ENCODE measurements around the gene DLGAP4. TPM values are rescaled to one million over a fixed set of nuclear protein-coding genes. Genes with fewer than 3 reads are reported as not detected.
A peak's percentile ranks its signal among the peaks of the same experiment; 100 is the strongest.

DLGAP4 gene
- total and polyA plus RNA-seq, 2 of the 13 experiments (the other 11 are each of a cell fraction or from before 2014, with no cell fraction given), result 15.2 to 26.7 TPM

DNA sequence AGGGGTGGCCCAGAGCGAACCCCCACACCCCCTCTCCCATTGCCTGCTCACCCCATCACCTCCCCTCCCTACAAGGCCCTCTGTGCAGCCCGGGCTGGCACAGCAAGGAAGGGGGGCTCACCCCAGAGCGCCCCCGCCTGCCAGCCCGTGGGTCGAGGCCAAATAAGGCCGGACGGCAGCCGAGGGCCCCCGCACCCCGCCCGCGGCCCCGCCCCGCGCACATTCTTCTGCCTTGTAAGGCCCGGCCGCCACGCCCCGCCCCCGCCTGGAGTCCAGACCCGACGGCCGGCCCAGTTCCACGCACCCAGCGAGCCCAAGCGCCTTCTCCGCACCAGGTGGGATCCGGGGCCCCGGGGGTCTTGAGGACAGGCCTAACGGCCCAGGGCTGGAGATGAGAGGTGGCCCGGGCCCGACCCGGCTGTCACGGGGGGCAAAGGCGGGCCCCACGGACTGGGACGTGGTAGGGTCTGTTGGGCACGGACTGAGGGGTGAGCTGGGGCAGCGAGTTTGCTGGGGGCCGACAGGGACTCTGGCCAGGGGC lies 235.2 kb downstream of the DLGAP4 start, which contains the start of gene MYL9 (continued):
- TF ChIP-seq, protein P1, sequence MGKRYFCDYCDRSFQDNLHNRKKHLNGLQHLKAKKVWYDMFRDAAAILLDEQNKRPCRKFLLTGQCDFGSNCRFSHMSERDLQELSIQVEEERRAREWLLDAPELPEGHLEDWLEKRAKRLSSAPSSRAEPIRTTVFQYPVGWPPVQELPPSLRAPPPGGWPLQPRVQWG (CRISPR knock-in tag; IDR thresholded peaks at IDR 0.05; ENCODE audit: borderline replicate concordance, low read depth), result no peak
- no peak for TF ChIP-seq WIZ (CRISPR knock-in tag; IDR thresholded peaks at IDR 0.05)
- no peak for TF ChIP-seq IKZF4 (CRISPR knock-in tag; IDR thresholded peaks at IDR 0.05; ENCODE audit: borderline replicate concordance, low read depth, not compliant biosample characterization)
- no peak for TF ChIP-seq CCDC6 (CRISPR knock-in tag; IDR thresholded peaks at IDR 0.05)
- TF ChIP-seq ARNT (IDR thresholded peaks at IDR 0.05), result no peak
- TF ChIP-seq, protein P2, sequence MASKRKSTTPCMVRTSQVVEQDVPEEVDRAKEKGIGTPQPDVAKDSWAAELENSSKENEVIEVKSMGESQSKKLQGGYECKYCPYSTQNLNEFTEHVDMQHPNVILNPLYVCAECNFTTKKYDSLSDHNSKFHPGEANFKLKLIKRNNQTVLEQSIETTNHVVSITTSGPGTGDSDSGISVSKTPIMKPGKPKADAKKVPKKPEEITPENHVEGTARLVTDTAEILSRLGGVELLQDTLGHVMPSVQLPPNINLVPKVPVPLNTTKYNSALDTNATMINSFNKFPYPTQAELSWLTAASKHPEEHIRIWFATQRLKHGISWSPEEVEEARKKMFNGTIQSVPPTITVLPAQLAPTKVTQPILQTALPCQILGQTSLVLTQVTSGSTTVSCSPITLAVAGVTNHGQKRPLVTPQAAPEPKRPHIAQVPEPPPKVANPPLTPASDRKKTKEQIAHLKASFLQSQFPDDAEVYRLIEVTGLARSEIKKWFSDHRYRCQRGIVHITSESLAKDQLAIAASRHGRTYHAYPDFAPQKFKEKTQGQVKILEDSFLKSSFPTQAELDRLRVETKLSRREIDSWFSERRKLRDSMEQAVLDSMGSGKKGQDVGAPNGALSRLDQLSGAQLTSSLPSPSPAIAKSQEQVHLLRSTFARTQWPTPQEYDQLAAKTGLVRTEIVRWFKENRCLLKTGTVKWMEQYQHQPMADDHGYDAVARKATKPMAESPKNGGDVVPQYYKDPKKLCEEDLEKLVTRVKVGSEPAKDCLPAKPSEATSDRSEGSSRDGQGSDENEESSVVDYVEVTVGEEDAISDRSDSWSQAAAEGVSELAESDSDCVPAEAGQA (IDR thresholded peaks at IDR 0.05; ENCODE audit: low read depth), result no peak
- TF ChIP-seq, protein P2 (CRISPR knock-in tag; IDR thresholded peaks at IDR 0.05; ENCODE audit: borderline replicate concordance), result no peak
- TF ChIP-seq, protein P3, sequence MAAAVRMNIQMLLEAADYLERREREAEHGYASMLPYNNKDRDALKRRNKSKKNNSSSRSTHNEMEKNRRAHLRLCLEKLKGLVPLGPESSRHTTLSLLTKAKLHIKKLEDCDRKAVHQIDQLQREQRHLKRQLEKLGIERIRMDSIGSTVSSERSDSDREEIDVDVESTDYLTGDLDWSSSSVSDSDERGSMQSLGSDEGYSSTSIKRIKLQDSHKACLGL (CRISPR knock-in tag; IDR thresholded peaks at IDR 0.05), result peak; percentile 34; the same call in 1 of the 2 replicates
- TF ChIP-seq ZNF143 (CRISPR knock-in tag; IDR thresholded peaks at IDR 0.05), result no peak
- TF ChIP-seq ZNF850 (CRISPR knock-in tag; conservative IDR thresholded peaks at IDR 0.05), result no peak
- no peak for TF ChIP-seq HDAC6 (IDR thresholded peaks at IDR 0.05; ENCODE audit: low read depth, low read length)
- TF ChIP-seq KAT2B (IDR thresholded peaks at IDR 0.05; ENCODE audit: borderline replicate concordance, low read depth, low read length), result no peak
- no peak for TF ChIP-seq ZFP36 (IDR thresholded peaks at IDR 0.05; ENCODE audit: borderline replicate concordance, low read depth, low read length, partially characterized antibody)
- TF ChIP-seq CAMTA2 (CRISPR knock-in tag; IDR thresholded peaks at IDR 0.05; ENCODE audit: borderline replicate concordance), result 0 out of 2 replicates have a peak, but pooled peaks have one; percentile 59
- TF ChIP-seq ZKSCAN1 (IDR thresholded peaks at IDR 0.05; ENCODE audit: low read length), result no peak
- TF ChIP-seq, protein P4, sequence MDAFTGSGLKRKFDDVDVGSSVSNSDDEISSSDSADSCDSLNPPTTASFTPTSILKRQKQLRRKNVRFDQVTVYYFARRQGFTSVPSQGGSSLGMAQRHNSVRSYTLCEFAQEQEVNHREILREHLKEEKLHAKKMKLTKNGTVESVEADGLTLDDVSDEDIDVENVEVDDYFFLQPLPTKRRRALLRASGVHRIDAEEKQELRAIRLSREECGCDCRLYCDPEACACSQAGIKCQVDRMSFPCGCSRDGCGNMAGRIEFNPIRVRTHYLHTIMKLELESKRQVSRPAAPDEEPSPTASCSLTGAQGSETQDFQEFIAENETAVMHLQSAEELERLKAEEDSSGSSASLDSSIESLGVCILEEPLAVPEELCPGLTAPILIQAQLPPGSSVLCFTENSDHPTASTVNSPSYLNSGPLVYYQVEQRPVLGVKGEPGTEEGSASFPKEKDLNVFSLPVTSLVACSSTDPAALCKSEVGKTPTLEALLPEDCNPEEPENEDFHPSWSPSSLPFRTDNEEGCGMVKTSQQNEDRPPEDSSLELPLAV (CRISPR knock-in tag; conservative IDR thresholded peaks at IDR 0.05; ENCODE audit: low read depth), result no peak
- TF ChIP-seq LCORL (IDR thresholded peaks at IDR 0.05), result no peak
- no peak for TF ChIP-seq LCORL (CRISPR knock-in tag; IDR thresholded peaks at IDR 0.05)
- TF ChIP-seq, protein P5, sequence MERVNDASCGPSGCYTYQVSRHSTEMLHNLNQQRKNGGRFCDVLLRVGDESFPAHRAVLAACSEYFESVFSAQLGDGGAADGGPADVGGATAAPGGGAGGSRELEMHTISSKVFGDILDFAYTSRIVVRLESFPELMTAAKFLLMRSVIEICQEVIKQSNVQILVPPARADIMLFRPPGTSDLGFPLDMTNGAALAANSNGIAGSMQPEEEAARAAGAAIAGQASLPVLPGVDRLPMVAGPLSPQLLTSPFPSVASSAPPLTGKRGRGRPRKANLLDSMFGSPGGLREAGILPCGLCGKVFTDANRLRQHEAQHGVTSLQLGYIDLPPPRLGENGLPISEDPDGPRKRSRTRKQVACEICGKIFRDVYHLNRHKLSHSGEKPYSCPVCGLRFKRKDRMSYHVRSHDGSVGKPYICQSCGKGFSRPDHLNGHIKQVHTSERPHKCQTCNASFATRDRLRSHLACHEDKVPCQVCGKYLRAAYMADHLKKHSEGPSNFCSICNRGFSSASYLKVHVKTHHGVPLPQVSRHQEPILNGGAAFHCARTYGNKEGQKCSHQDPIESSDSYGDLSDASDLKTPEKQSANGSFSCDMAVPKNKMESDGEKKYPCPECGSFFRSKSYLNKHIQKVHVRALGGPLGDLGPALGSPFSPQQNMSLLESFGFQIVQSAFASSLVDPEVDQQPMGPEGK (CRISPR knock-in tag; IDR thresholded peaks at IDR 0.05), result peak; percentile 54; the same call in 1 of the 2 replicates
- TF ChIP-seq AKAP8 (CRISPR knock-in tag; IDR thresholded peaks at IDR 0.05), result 0 out of 2 replicates have a peak, but pooled peaks have one; percentile 20

All from HepG2 (cell line).